GM10248 (cell line): ENCODE data around the gene EPG5.

Source experiments
- CTCF ChIA-PET: fragments of 300-600 bp; sonication (Branson Sonifier 250); formaldehyde crosslinking; extraction: SDS; loops from one replicate; lab custom pipeline; 2021; ENCODE audit warnings: antibody characterized with exemption; lab: Yijun Ruan, JAX
- POLR2A ChIA-PET: fragments of 350-650 bp; sonication (Branson Sonifier 250); formaldehyde crosslinking; extraction: SDS; loops from one replicate; lab custom pipeline; 2020; ENCODE audit warnings: antibody characterized with exemption; lab: Yijun Ruan, JAX
- DNase-seq: peaks from one replicate; pipeline ENCODE4 v3.0.0; 2012; ENCODE audit errors: extremely low spot score
- TF ChIP-seq, protein P1 (sequence below): IDR thresholded peaks from 2 replicates; pipeline ENCODE4 v1.5.1; 2012; ENCODE audit warnings: mild to moderate bottlenecking, low read depth; ENCODE audit errors: extremely low read depth, missing control alignments, control extremely low read depth

EPG5 gene

DNA sequence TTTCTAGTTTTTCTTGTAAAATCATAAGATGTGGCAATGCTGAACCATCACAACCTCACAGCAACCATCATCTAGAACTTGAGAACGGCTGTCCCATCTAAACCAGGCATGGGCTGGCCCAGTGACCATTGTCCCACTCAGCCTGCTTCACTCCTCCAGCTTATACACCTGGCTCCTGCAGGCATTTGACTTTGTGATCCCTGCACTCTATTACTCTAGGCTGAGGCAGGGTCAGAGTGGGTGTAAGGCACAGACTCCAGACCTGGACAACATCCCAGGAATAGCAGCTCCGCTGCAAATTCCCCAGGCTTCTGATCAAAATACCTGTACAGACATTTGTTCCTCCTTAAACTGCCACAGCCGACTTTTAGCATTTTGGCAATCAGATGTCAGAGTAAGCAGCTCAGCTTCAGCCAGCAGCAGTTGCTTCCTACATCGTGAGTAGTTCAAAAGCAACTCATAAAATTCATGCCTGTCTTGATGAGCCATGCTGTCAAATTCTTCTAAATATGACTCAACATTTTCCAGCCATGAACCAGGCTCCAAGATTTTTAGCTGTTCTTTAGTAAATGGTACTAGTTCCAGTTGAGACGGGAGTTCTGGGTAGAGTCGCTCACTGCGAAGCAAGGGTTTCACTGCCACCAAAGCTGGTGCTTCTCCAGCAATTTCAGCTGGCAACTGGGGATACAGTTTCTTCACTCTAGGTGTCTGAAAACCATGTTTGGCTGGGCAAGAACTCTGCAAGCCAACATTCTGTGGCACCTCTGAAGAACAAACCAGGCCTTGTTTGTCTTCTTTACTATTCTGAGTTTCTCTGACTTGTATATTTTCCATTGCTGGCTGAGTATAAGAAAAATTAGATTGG lies 12.8 kb downstream of the EPG5 start:
- no peak for DNase-seq
- ChIA-PET CTCF (interaction anchor here (1.3 to 1.4 kb wide), 2 partner anchors 13 to 288 kb away, joined by 3 to 5 read pairs; no protein-coding TSS in a partner anchor), POLR2A (no interaction called here)
- TF ChIP-seq, protein P1, sequence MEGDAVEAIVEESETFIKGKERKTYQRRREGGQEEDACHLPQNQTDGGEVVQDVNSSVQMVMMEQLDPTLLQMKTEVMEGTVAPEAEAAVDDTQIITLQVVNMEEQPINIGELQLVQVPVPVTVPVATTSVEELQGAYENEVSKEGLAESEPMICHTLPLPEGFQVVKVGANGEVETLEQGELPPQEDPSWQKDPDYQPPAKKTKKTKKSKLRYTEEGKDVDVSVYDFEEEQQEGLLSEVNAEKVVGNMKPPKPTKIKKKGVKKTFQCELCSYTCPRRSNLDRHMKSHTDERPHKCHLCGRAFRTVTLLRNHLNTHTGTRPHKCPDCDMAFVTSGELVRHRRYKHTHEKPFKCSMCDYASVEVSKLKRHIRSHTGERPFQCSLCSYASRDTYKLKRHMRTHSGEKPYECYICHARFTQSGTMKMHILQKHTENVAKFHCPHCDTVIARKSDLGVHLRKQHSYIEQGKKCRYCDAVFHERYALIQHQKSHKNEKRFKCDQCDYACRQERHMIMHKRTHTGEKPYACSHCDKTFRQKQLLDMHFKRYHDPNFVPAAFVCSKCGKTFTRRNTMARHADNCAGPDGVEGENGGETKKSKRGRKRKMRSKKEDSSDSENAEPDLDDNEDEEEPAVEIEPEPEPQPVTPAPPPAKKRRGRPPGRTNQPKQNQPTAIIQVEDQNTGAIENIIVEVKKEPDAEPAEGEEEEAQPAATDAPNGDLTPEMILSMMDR = no peak

DNA sequence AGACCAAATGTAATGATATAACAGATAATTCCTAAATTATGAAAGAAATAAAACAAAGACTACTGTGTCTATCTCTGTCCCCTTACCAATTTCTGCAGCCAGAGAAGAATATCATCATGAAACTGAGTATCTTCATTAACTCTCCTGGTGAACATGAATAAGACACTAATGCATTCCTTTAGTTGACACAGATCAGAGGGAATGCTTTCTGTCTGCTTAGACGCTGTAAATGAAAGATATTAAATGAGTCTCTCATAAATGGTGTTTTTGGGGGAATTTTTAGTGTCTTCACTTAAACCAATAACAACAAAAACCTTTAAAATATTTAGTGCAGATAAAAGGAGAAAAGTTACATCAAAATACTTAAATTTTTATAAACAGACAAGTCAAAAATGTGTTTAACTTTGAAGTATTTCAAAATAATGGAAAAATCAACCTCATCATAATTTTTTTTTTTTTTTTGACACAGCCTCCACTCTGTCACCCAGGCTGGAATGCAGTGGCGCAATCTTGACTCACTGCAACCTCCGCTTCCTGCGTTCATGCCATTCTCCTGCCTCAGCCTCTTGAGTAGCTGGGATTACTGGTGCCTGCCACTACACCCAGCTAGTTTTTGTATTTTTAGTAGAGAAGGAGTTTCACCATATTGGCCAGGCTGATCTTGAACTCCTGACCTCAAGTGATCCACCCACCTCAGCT lies 16.0 kb downstream of the EPG5 start:
- CTCF ChIA-PET = no interaction called here

DNA sequence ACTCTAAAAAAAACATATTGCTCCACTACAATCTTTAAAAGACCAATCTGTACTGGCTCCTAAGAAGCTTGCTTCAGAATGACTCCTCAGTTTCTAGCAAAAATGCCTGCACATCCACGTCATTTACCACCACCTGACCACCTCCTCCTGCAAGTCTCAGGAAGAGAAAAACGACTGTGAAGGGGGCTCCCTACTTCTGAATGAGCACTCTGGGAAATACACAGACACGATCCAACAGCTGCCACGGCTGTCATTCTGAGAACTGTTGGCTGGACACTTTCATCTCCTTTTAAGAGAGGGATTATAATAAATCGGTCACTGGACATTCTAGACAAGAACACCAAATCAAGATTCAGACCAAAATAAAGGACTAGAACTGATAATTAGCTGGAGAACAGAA lies 21.5 kb downstream of the EPG5 start:
- TF ChIP-seq, protein P1 = no peak
- ChIA-PET POLR2A (interaction anchor here (0.7 kb wide), 1 partner anchor 8 kb away, joined by 4 read pairs; no protein-coding TSS in a partner anchor), CTCF (interaction anchor here (1.9 to 2.9 kb wide), 2 partner anchors 8 to 28 kb away, joined by 5 to 7 read pairs; no protein-coding TSS in a partner anchor)
- DNase-seq = no peak

More for the DNA sequence above, 16.0 kb downstream of the EPG5 start:
- POLR2A ChIA-PET = no interaction called here
- DNase-seq = no peak
- TF ChIP-seq, protein P1 = no peak

DNA sequence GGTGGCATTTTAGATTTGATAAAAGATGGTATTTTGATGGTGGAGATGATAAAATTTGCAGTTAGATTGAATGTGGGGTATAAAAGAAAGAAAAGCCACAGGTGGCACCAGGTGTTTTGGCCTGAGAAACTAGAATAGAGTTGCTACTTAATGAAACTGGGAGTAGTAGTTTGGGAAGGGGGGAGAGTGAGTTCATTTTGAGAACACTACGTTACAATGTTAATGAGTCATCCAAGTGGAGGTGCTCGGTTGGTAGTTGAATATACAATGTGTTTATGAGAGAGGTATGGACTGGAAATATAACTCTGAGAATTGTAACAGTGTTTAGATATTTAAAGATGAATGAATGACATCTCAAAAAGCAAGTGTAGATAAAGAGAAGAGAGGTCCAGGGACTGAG lies 26.4 kb downstream of the EPG5 start:
- TF ChIP-seq, protein P1 = no peak
- DNase-seq = no peak
- CTCF ChIA-PET = interaction anchor here (1.1 to 1.9 kb wide), 5 partner anchors 8 to 87 kb away, joined by 3 to 7 read pairs (median 5); no protein-coding TSS in a partner anchor
- POLR2A ChIA-PET = no interaction called here

DNA sequence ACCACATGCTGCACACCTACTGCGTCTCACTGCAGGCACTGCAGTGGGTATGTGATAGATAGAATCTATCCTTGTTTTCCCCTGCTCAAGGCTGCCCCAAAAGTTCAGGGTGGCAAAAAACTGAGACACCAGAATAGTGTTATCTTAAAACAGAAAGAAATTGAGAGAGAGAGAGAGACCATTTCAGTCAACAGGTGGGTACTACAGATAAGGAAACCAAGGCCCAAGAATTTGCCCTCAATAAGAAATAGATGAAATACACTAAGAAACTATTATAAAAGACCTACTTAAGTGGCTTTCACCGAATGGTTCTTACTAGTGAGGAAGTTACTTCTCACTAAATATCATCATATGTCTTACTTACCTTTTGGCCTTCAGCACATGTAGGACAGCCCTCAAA lies 27.9 kb downstream of the EPG5 start:
- DNase-seq = no peak
- ChIA-PET POLR2A (no interaction called here), CTCF (interaction anchor here (1.1 to 1.3 kb wide), 2 partner anchors 15 to 58 kb away, joined by 3 to 4 read pairs; no protein-coding TSS in a partner anchor)
- TF ChIP-seq, protein P1 = no peak

DNA sequence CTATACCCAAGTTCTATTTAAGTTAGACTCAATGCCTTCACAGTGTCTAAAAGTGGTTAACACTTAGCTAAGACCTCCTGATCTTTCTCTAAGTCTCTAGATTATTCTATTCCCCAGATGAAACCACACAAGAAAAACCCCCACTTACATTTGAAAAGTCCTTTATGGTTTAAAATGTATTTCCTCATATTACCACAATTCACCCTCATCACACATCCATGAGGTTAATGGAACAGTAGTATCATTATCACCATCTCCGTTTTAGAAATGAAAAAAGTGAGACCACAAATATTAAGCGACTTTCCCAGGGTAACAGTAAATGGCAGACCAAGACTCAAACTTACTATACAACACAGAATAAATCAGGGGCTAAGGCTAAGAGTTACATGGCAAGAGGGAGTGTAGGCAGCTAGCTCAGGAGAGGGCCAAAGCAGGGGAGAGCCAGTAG lies 28.6 kb downstream of the EPG5 start:
- CTCF ChIA-PET = interaction anchor here (1.1 to 1.9 kb wide), 4 partner anchors 9 to 273 kb away, joined by 3 to 8 read pairs (median 6); no protein-coding TSS in a partner anchor
- no peak for DNase-seq
- POLR2A ChIA-PET = no interaction called here

More for the DNA sequence above, 28.6 kb downstream of the EPG5 start:
- TF ChIP-seq, protein P1 = no peak
